ENCODE data around the gene SYT6.

- TF ChIP-seq CTCF (IDR thresholded peaks at IDR 0.05; ENCODE audit: insufficient read depth, low read length, poor library complexity, severe bottlenecking): no peak
- TF ChIP-seq EZH2phosphoT487 (conservative IDR thresholded peaks at IDR 0.05; ENCODE audit: low read length): no peak
Measured at GRCh38 chr1:114088392-114089299, 65.0 kb downstream of the SYT6 start.

Measured in SU-DHL-6 (cell line).